Stomach (tissue), 9 donors: ENCODE measurements around the gene NARS2. TPM values are rescaled to one million over a fixed set of nuclear protein-coding genes. Genes with fewer than 3 reads are reported as not detected.
"Not testable (repeated sequence)": the region's sequence is repeated elsewhere in the genome, so short reads cannot be mapped to it uniquely, and the experiment has no call there.

Experiments used
- DNase-seq, 2 donors: peaks; one replicate each; pipeline versions ENCODE4 v3.0.0 to v3.0.0-alpha.2; 2013 to 2019
- H3K27ac ChIP-seq, 5 donors: fragments of 200-600 bp in 4 of 5; sonication (generic) in 4 of 5; one replicate each; pipeline ENCODE4 v1.5.1; 2013 to 2019; ENCODE audit warnings: mild to moderate bottlenecking in 1 of 5, moderate library complexity in 1 of 5
- H3K27me3 ChIP-seq, 3 donors: fragments of 200-600 bp; sonication (generic); one replicate each; pipeline ENCODE4 v1.5.1; 2017 to 2019; ENCODE audit warnings: mixed run types in 1 of 3
- H3K36me3 ChIP-seq, 4 donors: fragments of 200-600 bp; sonication (generic); 1 replicate in 3 of 4; 2 replicates in 1 of 4; pipeline ENCODE4 v1.5.1; 2016 to 2019
- H3K4me1 ChIP-seq, 4 donors: fragments of 200-600 bp; sonication (generic); one replicate each; pipeline ENCODE4 v1.5.1; 2016 to 2019
- H3K4me3 ChIP-seq, 4 donors: fragments of 200-600 bp; sonication (generic) in 3 of 4; one replicate each; pipeline ENCODE4 v1.5.1; 2016 to 2019; ENCODE audit warnings: mild to moderate bottlenecking in 1 of 4
- H3K9me3 ChIP-seq, 4 donors: fragments of 200-600 bp; sonication (generic); one replicate each; pipeline ENCODE4 v1.5.1; 2016 to 2019
- CTCF ChIP-seq, 7 experiments: fragments of 450-650 bp in 4 of 7; fragments of 200-600 bp in 3 of 7; sonication (generic) in 3 of 7; IDR thresholded peaks; one replicate each; pipeline ENCODE4 v1.5.1; 2016 to 2019; ENCODE audit warnings: antibody characterized with exemption in 7 of 7, control low read depth in 2 of 7, mild to moderate bottlenecking in 1 of 7
- EP300 ChIP-seq: sonication (generic); formaldehyde crosslinking; IDR thresholded peaks from one replicate; pipeline ENCODE4 v1.6.1; 2017; ENCODE audit warnings: antibody characterized with exemption
- POLR2A ChIP-seq, 4 donors: fragments of 450-650 bp; IDR thresholded peaks; one replicate each; pipeline ENCODE4 v1.6.1; 2016; ENCODE audit warnings: antibody characterized with exemption in 4 of 4, control low read depth in 2 of 4, mild to moderate bottlenecking in 1 of 4, moderate library complexity in 1 of 4
- POLR2AphosphoS5 ChIP-seq, 3 donors: sonication (generic); formaldehyde crosslinking; IDR thresholded peaks; one replicate each; pipeline ENCODE4 v1.6.1; 2016; ENCODE audit warnings: antibody characterized with exemption in 3 of 3
- WGBS, 5 donors: extraction: QIAGEN DNeasy Blood & Tissue Kit in 3 of 5; methylation state at CpG; one replicate each; pipeline versions ENCODE4 v1.1.5 to v1.1.7; 2013 to 2018; 5-methylcytosine and 5-hydroxymethylcytosine counted together
- intact Hi-C: fragments of 100-400 bp; cut with DNase I; formaldehyde crosslinking; loops from one replicate; pipeline ENCODE4 v1.15.1; 2023; ENCODE audit warnings: low total_unique reads
- polyA plus RNA-seq, 3 donors: library from polyadenylated mRNA; stranded (reverse); fragments of 200-250 nt; gene quantifications; one replicate each; pipeline ENCODE4 v1.2.3, GENCODE V29; 2013
- total RNA-seq, 5 donors: library from RNA; depleted of rRNA; stranded (reverse); fragments of >200 nt; gene quantifications; one replicate each; pipeline versions ENCODE4 v1.1.0 to v1.2.3, GENCODE V29; 2014 to 2016
- donor health status: healthy with polysubstance abuse.
- donor health status: Bipolar disorder and iron deficiency.
- donor health status: healthy.

The NARS2 gene
- total and polyA plus RNA-seq, 8 donors, result 4.7 to 34.5 (median 14.1) TPM

- no peak for DNase-seq
- H3K9me3 ChIP-seq, result no peaks in the 10 kb centered on the region
- WGBS, 5 donors, result 71 to 76% (median 74%) methylated on average over 4 of the region's 4 CpGs
- no peak for TF ChIP-seq POLR2AphosphoS5 (IDR thresholded peaks at IDR 0.05)
- no peak for TF ChIP-seq EP300
- TF ChIP-seq POLR2A (IDR thresholded peaks at IDR 0.05), result no peak
- no peak for TF ChIP-seq CTCF (IDR thresholded peaks at IDR 0.05)
- H3K4me1 ChIP-seq, result peaks cover 6 to 31% (median 23%) of the 10 kb centered on the region in 4 donors
- peaks cover 10 to 36% (median 35%) of the 10 kb centered on the region in 4 donors for H3K36me3 ChIP-seq
- H3K27me3 ChIP-seq, result no peaks in the 10 kb centered on the region
- intact Hi-C loops, result loop anchor here (10.0 kb wide), 1 partner anchor 148 kb away; no protein-coding TSS in a partner anchor
- H3K4me3 ChIP-seq, result no peak overlapping the region
- H3K27ac ChIP-seq, result no peak overlapping the region
Measured at GRCh38 chr11:78572394-78572793, 2.3 kb downstream of the NARS2 start.

GRCh38 chr11:78570031-78570430, 4.6 kb downstream of the NARS2 start:
- Histone ChIP-seq H3K9me3 (no peaks in the 10 kb centered on the region), H3K4me3 (no peak overlapping the region), H3K27ac (no peak overlapping the region), H3K27me3 (no peaks in the 10 kb centered on the region), H3K4me1 (peaks cover 6 to 23% (median 16%) of the 10 kb centered on the region in 4 donors), H3K36me3 (peaks cover 15 to 59% (median 57%) of the 10 kb centered on the region in 4 donors)
- intact Hi-C loops, result loop anchor here (10.0 kb wide), 1 partner anchor 145 kb away; no protein-coding TSS in a partner anchor
- DNase-seq, result no peak
- WGBS, 5 donors, result 95 to 98% (median 96%) methylated on average over 6 of the region's 6 CpGs
- TF ChIP-seq CTCF (IDR thresholded peaks at IDR 0.05) (no peak), EP300 (no peak), POLR2AphosphoS5 (IDR thresholded peaks at IDR 0.05) (no peak), POLR2A (IDR thresholded peaks at IDR 0.05) (no peak)

GRCh38 chr11:78567209-78567608, 7.5 kb downstream of the NARS2 start:
- Histone ChIP-seq H3K4me3 (no peak overlapping the region), H3K4me1 (peaks cover 1 to 24% (median 10%) of the 10 kb centered on the region in 4 donors), H3K27ac (no peak overlapping the region), H3K9me3 (no peaks in the 10 kb centered on the region), H3K27me3 (no peaks in the 10 kb centered on the region), H3K36me3 (peaks cover 15 to 63% (median 60%) of the 10 kb centered on the region in 4 donors)
- TF ChIP-seq CTCF (IDR thresholded peaks at IDR 0.05) (no peak), EP300 (no peak), POLR2AphosphoS5 (IDR thresholded peaks at IDR 0.05) (no peak), POLR2A (IDR thresholded peaks at IDR 0.05) (no peak)
- intact Hi-C loops, result loop anchor here (10.0 kb wide), 1 partner anchor 342 kb away; no protein-coding TSS in a partner anchor
- 70 to 75% (median 72%) methylated on average over 8 of the region's 8 CpGs for WGBS, 5 donors
- DNase-seq, result no peak

- intact Hi-C loops, result loop anchor here (10.0 kb wide), 1 partner anchor 340 kb away; no protein-coding TSS in a partner anchor
- 37 to 63% (median 49%) methylated on average over 1 of the region's 1 CpG for WGBS, 5 donors
Measured at GRCh38 chr11:78564490-78565467, 9.9 kb downstream of the NARS2 start.

GRCh38 chr11:78564037-78564436, 10.6 kb downstream of the NARS2 start:
- not testable (repeated sequence) for H3K9me3 ChIP-seq, H3K27me3 ChIP-seq, H3K4me3 ChIP-seq, DNase-seq, H3K27ac ChIP-seq
- Histone ChIP-seq H3K36me3 (peaks cover 15 to 42% (median 38%) of the 10 kb centered on the region in 4 donors), H3K4me1 (peaks cover 12 to 47% (median 37%) of the 10 kb centered on the region in 4 donors)
- 68 to 78% (median 71%) methylated on average over 4 of the region's 4 CpGs for WGBS, 5 donors
- intact Hi-C loops, result loop anchor here (10.0 kb wide), 1 partner anchor 339 kb away; no protein-coding TSS in a partner anchor

More at GRCh38 chr11:78564490-78565467, 9.9 kb downstream of the NARS2 start:
- peak in 1 of 2 donors; percentile 87 for DNase-seq
- Histone ChIP-seq H3K36me3 (peaks cover 15 to 48% (median 44%) of the 10 kb centered on the region in 4 donors), H3K4me3 (no peak overlapping the region), H3K27me3 (no peaks in the 10 kb centered on the region), H3K9me3 (no peaks in the 10 kb centered on the region), H3K4me1 (peaks cover 12 to 43% (median 34%) of the 10 kb centered on the region in 4 donors), H3K27ac (no peak overlapping the region)
- TF ChIP-seq CTCF (IDR thresholded peaks at IDR 0.05), result peak in 5 of 7 experiments; percentile 47 to 82 (median 74)
- TF ChIP-seq EP300, result no peak

GRCh38 chr11:78563090-78563489, 11.6 kb downstream of the NARS2 start:
- H3K27me3 ChIP-seq, H3K4me3 ChIP-seq, DNase-seq, H3K9me3 ChIP-seq: not testable (repeated sequence)
- peaks cover 12 to 47% (median 37%) of the 10 kb centered on the region in 4 donors for H3K4me1 ChIP-seq
- peak overlapping the region in 2 of 5 donors; percentile 68 to 76 for H3K27ac ChIP-seq
- intact Hi-C loops, result loop anchor here (10.0 kb wide), 1 partner anchor 338 kb away; no protein-coding TSS in a partner anchor
- WGBS, 5 donors, result 92 to 98% (median 93%) methylated on average over 12 of the region's 12 CpGs
- H3K36me3 ChIP-seq, result peaks cover 13 to 35% (median 31%) of the 10 kb centered on the region in 4 donors
